SK-N-DZ (cell line): Measurements from ENCODE around the gene ZNF792. TPM values are rescaled to one million over a fixed set of nuclear protein-coding genes. Genes with fewer than 3 reads are reported as not detected.
A peak's percentile ranks its signal among the peaks of the same experiment; 100 is the strongest.
"Not testable (repeated sequence)": the region's sequence is repeated elsewhere in the genome, so short reads cannot be mapped to it uniquely, and the experiment has no call there.

Experiments
- DNase-seq: peaks from one replicate; pipeline ENCODE4 v3.0.0-alpha.2; 2015; ENCODE audit warnings: low spot score
- polyA plus RNA-seq, 2 experiments: library from polyadenylated mRNA; depleted of rRNA; stranded (reverse); fragments of >200 nt; gene quantifications; 2 replicates each; pipeline ENCODE4 v1.2.3, GENCODE V29; 2014

Gene ZNF792
- polyA plus RNA-seq (2014; cell fraction: cytosol; rRNA removed): 1.8 and 2.3 TPM in 2 replicates
- polyA plus RNA-seq (2014; cell fraction: nucleus; rRNA removed): 2.4 and 2.8 TPM in 2 replicates

DNA sequence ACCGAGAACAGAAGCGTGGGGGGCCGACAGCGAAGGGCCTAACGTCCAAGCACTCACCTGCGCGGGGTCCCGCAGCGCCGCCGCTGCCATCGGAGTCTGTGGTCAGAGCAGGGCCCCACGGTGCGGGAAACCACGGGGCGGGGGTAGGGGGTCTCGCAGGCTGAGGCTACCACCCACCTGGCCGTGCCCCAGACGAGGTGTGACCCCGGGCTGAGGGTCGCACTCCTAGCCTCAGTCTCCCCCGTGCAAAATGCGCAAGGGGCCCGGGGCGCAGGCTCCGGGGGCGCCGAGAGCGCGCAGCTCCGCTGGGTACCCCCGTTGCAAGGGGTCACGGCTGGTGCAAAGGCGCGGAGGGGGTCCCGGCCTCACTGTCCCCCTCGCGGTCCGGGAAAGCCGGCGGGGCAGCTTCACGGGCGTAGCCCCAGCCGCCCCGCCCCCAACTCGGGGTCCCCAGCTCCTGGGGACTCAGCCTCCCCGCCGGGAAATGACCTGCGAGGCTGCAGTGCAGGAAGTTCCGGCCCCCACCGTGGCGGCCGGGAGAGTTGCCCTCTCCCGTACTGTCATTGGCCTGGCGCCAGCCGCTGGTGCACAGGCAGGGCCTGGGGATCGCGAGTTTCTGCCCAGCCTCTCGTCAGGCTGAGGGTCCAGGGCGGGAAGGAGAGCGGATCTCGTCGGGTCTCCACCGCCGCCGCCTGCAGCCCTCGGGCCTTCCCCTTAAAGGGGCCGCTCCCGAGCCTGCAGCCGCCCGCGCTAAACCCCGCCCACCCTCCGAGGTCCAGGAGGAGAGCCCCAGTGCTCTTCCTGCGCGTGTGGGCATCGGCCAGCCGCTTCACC is at the start of gene ZNF792:
TSS of gene ZNF792 (minus strand) at position 657 of the 834 bp plus-strand sequence. CDS start at position 90, 567 bp downstream.
- DNase-seq: peak; percentile 78

DNA sequence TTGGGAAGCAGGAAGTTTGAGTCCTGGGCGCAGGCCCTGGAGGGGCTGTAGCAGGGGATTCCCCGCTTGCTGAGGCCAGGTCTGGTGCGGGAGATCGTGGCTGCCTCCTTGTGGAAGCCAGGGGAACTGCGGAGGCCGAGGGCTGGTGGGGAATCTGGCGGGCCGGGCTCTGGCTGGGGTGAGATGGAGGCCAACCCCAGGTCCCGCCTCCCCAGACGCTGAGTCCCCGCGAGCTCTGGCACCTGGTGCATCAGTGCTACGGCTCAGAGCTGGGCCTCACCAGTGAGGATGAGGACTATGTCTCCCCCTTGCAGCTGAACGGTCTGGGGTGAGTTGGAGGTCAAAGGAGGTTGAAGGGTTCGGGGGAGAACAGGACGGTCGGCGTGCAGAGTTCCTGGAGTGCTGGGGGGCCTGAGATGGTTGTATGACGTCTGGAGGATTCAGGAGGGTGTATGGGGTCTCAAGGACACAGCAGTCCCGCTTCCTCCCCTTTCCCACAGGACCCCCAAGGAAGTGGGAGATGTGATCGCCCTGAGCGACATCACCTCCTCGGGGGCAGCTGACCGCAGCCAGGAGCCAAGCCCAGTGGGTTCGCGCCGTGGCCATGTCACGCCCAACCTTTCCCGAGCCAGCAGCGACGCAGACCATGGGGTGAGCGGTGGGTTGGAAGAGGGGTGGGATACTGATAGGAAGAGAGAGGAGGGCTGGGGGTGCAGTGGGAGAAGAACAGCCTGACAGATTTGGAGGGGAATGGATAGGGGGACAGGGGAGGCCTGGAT is 49.2 kb upstream of the ZNF792 start:
- peak; percentile 54 for DNase-seq

DNA sequence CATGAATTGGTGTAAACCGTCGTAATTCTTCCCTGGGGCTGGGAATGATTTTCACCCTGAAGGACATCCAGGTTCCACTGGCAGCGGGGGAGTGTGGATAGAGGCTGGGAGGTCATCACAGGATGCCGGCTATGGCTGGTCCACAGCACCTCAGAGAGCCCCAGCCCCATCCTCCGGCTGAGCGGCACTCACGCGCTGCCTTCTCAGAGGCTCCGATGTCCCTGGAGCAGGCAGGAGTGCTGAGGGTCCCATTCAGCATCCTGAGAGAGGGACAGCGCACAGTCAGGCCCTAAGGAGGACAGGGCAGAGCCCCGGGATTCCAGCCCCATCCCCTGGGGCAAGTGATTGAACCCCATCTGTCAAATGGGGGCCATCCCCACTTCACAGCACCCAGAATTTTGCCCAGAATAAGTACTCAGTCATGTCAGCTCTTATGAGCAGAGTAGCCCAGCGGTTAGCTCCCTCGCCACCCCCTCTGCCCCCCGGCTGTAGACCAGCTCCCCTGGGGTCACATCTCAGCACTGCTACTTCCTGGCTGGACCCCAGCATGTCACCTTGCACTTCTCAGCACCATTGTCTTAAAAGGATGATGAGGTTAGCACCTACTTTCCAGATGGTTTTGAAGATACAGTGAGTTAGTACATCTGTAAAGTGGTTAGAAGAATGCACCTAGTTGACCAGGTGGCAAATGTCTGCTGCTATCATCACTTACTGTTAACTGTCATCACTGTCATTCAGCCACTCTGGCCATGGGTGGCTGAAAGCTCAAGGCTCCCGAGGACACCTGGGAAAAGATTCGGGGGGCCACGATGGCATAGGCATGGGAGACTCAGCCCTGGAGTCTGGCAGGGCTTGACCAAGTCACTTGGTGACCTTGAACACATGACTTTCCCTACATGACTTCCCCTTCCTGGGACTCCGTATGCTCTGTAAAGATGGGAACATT is 48.0 kb upstream of the ZNF792 start:
- DNase-seq: no peak

GRCh38 chr19:35011091-35011689 is 47.2 kb upstream of the ZNF792 start:
- no peak for DNase-seq

GRCh38 chr19:35009424-35010415 is 45.7 kb upstream of the ZNF792 start:
- DNase-seq: no peak

- DNase-seq: no peak
Measured at GRCh38 chr19:35008891-35009341, 44.9 kb upstream of the ZNF792 start.

- DNase-seq: not testable (repeated sequence)
Measured at GRCh38 chr19:35007427-35007826, 43.4 kb upstream of the ZNF792 start.

GRCh38 chr19:35006999-35007365 is 43.0 kb upstream of the ZNF792 start:
- DNase-seq: no peak

DNA sequence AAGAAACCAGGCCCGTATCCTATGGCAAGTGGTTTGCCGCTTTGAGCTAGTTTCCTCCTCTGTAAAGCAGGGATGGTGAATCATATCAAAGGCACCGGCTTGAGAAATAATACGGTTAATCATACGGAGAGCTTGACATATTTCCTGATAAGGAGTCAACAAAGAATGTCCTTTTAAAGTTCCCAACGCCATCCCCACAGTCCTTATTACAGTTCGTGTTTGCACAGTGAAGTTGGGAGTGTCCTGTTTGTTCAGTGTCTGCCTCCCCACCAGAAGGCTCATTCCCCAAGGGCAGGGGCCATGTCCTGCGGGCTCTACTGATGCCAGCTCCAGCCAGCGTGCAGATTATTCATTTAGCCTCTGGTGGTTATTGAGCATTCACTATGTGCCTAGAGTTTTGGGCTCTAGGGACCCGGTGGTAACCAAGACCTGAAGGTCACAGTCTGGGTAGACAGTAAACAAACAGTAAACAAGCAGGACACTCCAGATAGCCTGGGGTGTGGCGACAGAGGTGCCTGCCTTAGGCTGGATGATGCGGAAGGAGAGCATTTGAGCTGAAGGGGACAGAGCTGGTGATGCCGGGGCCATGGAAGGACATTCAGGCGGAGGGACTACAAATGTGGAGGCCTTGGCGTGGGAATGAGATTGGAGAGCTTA is 42.4 kb upstream of the ZNF792 start:
- no peak for DNase-seq

DNA sequence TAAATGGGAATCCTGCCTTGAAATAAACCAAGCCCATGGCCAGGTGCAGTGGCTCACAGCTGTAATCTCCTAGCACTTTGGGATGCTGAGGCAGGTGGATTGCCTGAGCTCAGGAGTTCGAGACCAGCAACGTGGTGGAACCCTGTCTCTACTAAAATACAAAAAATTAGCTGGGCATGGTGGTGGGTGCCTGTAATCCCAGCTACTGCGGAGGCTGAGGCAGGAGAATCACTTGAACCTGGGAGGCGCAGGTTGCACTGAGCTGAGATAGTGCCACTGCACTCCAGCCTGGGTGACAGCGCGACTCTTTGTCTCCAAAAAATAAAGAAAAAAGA is 41.9 kb upstream of the ZNF792 start:
- DNase-seq: not testable (repeated sequence)

DNA sequence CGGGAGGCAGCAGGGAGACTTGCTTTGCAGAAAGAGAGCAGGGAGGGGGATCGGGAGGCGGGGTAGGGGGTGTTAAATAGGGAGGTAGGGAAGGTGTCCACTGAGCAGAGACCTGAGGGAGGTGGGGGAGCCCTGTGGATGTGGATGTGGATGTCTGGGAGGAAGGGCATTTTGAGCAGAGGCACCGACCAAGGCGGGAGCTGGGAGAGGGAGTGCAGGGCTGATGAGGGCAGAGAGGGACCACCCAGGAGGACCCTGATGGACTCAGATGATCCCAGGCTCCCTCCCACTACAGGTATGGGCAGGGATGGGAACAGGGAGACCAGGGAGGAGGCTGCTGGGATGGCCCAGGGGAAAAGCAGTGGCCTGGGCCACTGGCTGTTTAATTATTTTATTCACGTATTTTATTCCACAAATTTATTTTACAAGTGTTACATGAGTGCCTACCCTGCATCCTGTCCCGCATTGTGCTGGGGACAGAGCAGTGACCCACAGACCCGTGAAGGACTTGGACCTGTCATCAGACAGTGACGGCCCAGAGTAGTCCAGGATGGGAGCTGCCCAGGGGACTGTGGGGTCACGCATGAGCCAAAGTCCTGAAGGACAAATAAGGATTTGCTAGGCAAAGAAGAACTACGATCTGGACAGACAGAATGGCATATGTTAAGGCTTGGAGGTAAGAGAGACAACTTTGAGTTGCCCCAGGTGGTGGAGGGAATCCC is 41.4 kb upstream of the ZNF792 start:
- no peak for DNase-seq

DNA sequence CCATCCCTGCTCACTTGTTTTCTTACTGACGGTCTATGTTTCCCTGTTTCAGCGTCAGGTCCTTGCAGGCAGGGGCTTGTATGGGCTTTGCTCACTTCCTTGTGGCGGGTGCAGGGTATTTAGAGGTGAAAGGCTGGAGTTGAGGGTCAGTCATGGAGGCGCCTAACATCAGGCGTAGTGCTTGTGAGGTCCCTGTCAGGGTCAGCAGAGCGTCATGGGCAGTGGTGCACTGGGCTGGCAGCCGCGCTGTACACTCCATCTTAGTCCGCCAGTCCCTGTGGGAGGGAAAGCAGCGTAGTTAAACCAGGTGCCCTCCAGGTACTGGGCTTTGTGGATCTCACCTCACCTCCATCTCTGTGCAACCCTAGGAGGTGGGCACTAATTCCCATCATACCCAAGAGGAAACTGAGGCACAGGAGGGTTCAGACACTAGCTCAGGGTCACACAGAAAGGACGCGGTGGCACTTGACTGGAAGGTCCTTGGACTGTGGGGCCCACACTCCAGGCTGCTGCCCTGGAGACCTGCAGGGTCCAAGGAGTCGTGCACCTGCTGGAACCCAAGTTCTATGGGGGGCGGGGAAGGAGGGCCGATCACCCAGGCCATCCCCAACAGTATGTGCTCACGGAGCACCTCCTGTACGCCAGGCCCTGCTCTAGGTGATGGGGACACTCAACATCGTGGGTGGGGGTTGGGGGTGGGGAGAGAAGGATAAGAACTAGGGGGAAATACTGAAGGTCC is 40.7 kb upstream of the ZNF792 start:
- no peak for DNase-seq

- DNase-seq: no peak
Measured at GRCh38 chr19:35002037-35002535, 38.1 kb upstream of the ZNF792 start.

- DNase-seq: peak; percentile 32
Measured at GRCh38 chr19:35000647-35001501, 36.8 kb upstream of the ZNF792 start.

DNA sequence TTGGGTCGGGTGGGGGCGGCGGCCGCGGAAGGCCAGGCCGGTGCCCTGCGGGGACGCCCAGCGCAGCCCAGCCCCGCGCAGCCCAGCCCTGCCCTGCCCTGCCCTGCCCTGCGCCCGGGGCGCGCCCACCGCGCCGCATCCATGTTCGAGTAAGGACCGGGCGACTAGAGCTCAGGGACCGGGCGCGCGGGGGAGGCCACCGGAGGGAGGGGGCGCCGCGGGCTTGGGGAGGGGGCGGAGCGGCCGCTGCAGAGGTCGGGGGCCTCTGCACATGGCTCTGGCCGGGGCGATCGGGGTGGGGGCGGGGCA is 36.3 kb upstream of the ZNF792 start:
- DNase-seq: no peak

DNA sequence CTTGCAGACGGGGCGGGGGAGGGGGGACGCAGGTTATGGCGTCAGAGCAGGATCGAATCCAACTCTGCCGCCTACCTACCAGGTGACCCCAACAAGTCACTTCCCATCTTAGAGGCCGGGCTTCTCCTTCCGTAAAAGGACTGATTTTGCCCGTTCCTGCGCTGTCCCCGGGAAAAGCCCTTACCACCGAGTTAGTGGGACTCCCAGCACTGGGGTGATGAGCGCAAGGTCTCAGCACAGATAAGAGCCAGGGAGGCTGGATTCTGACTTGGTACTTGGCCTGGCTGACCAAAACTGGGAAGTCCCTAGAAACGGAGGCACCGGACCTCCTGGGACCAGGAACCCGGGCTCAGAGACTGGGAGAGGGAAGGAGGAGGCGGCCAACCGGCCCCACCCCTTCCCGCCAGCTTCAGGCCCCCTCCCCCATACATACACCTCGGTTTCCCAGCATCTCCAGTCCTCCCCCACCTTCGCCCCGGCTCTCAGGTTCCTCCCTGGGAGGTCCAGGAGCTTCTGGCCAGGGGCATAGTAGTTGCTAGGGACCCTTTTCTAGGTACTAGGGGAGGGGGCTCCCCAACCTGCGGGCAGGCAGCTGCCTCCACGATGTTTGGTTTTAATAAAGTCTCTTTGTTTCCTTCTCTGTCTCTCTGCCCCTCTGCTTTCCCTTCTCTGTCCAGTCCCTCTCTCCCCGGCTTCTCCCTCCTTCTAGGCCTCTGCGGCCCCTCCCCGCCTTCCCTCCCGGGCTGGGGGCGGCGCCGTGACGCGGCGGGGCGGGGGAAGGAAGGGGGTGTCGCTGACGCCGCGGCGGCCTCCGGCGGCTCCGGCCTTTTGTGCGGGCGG is 35.7 kb upstream of the ZNF792 start, which contains the start of gene GRAMD1A:
TSS of gene GRAMD1A (plus strand) at position 826 of the 840 bp plus-strand sequence. CDS start 156 bp downstream, outside the sequence.
- peak; percentile 77 for DNase-seq
